Large intestine (tissue), 3 donors: ENCODE results near the gene NUP93. TPM values are rescaled to one million over a fixed set of nuclear protein-coding genes. Genes with fewer than 3 reads are reported as not detected.

Experiments used
- DNase-seq, 2 donors: peaks; one replicate each; pipeline versions ENCODE4 v3.0.0 to v3.0.0-alpha.2; 2013
- H3K27ac ChIP-seq: one replicate; pipeline ENCODE4 v1.5.1; 2013; ENCODE audit warnings: low read length
- H3K27me3 ChIP-seq: 2 replicates; pipeline ENCODE4 v1.6.1; 2013; ENCODE audit warnings: low read length; ENCODE audit not compliant: control insufficient read depth, insufficient read depth
- H3K36me3 ChIP-seq: 2 replicates; pipeline ENCODE4 v1.6.1; 2013; ENCODE audit warnings: low read length; ENCODE audit not compliant: control insufficient read depth, insufficient read depth
- H3K4me1 ChIP-seq: one replicate; pipeline ENCODE4 v1.6.1; 2013; ENCODE audit warnings: low read length; ENCODE audit not compliant: control insufficient read depth, insufficient read depth
- H3K4me3 ChIP-seq: one replicate; pipeline ENCODE4 v1.5.1; 2013; ENCODE audit warnings: low read length
- H3K9me3 ChIP-seq: one replicate; pipeline ENCODE4 v1.6.1; 2013; ENCODE audit warnings: mild to moderate bottlenecking, low read depth, low read length, moderate library complexity; ENCODE audit not compliant: control insufficient read depth
- whole genome bisulfite sequencing: methylation state at CpG from one replicate; pipeline ENCODE4 v1.1.5; 2013; ENCODE audit warnings: low lambda C conversion rate; ENCODE audit not compliant: insufficient coverage; 5-methylcytosine and 5-hydroxymethylcytosine counted together
- polyA plus RNA-seq: library from polyadenylated mRNA; unstranded; fragments of 120-200 nt; gene quantifications from one replicate; pipeline ENCODE4 v1.2.1, GENCODE V29; 2013

The NUP93 gene
- polyA plus RNA-seq, 1 donor, result 40.4 TPM

GRCh38 chr16:56856876-56857447 lies 127.0 kb downstream of the NUP93 start:
- WGBS, result no CpG with 5 or more reads among the region's 6 CpGs
- no peak overlapping the region for H3K4me3 ChIP-seq

GRCh38 chr16:56858374-56858773 lies 128.4 kb downstream of the NUP93 start:
- Histone ChIP-seq H3K27me3 (no peaks in the 10 kb centered on the region), H3K9me3 (no peaks in the 10 kb centered on the region), H3K4me1 (peaks cover 30% of the 10 kb centered on the region), H3K27ac (no peak overlapping the region), H3K4me3 (no peak overlapping the region), H3K36me3 (no peaks in the 10 kb centered on the region)
- WGBS, result no CpG with 5 or more reads among the region's 14 CpGs
- DNase-seq, result no peak

More at GRCh38 chr16:56856876-56857447, 127.0 kb downstream of the NUP93 start:
- DNase-seq, result peak; percentile 69 to 82
- Histone ChIP-seq H3K27me3 (no peaks in the 10 kb centered on the region), H3K4me1 (peaks cover 27% of the 10 kb centered on the region), H3K9me3 (no peaks in the 10 kb centered on the region), H3K27ac (peak overlapping the region; percentile 14), H3K36me3 (no peaks in the 10 kb centered on the region)

- Histone ChIP-seq H3K9me3 (no peaks in the 10 kb centered on the region), H3K36me3 (no peaks in the 10 kb centered on the region), H3K27me3 (no peaks in the 10 kb centered on the region), H3K27ac (no peak overlapping the region), H3K4me1 (peaks cover 30% of the 10 kb centered on the region), H3K4me3 (no peak overlapping the region)
- DNase-seq, result no peak
- no CpG with 5 or more reads among the region's 2 CpGs for WGBS
These were observed 129.7 kb downstream of the NUP93 start for GRCh38 chr16:56859636-56860035.

- H3K4me1 ChIP-seq, result peaks cover 30% of the 10 kb centered on the region
- DNase-seq, result no peak
- no peak overlapping the region for H3K27ac ChIP-seq
- no peaks in the 10 kb centered on the region for H3K27me3 ChIP-seq
- no peak overlapping the region for H3K4me3 ChIP-seq
- WGBS, result no CpG with 5 or more reads among the region's 9 CpGs
- H3K36me3 ChIP-seq, result no peaks in the 10 kb centered on the region
- no peaks in the 10 kb centered on the region for H3K9me3 ChIP-seq
These were observed 130.5 kb downstream of the NUP93 start for GRCh38 chr16:56860226-56861020.

- Histone ChIP-seq H3K27me3 (no peaks in the 10 kb centered on the region), H3K9me3 (no peaks in the 10 kb centered on the region), H3K4me3 (no peak overlapping the region), H3K4me1 (peaks cover 27% of the 10 kb centered on the region), H3K36me3 (no peaks in the 10 kb centered on the region), H3K27ac (no peak overlapping the region)
- WGBS, result no CpG with 5 or more reads among the region's 3 CpGs
- DNase-seq, result peak in 1 of 2 donors; percentile 43
These were observed 131.2 kb downstream of the NUP93 start for GRCh38 chr16:56861092-56861610.

- WGBS, result no CpG with 5 or more reads among the region's 8 CpGs
- Histone ChIP-seq H3K27me3 (no peaks in the 10 kb centered on the region), H3K9me3 (no peaks in the 10 kb centered on the region), H3K4me3 (no peak overlapping the region), H3K4me1 (peaks cover 24% of the 10 kb centered on the region), H3K27ac (no peak overlapping the region), H3K36me3 (no peaks in the 10 kb centered on the region)
- no peak for DNase-seq
These were observed 131.8 kb downstream of the NUP93 start for GRCh38 chr16:56861756-56862155.

- WGBS, result no CpG with 5 or more reads among the region's 5 CpGs
- DNase-seq, result no peak
- no peaks in the 10 kb centered on the region for H3K36me3 ChIP-seq
- no peak overlapping the region for H3K4me3 ChIP-seq
- no peak overlapping the region for H3K27ac ChIP-seq
- H3K9me3 ChIP-seq, result no peaks in the 10 kb centered on the region
- H3K4me1 ChIP-seq, result peaks cover 24% of the 10 kb centered on the region
- no peaks in the 10 kb centered on the region for H3K27me3 ChIP-seq
These were observed 132.8 kb downstream of the NUP93 start for GRCh38 chr16:56862776-56863175.

GRCh38 chr16:56864960-56865359 lies 135.0 kb downstream of the NUP93 start, which contains the start of gene SLC12A3:
TSS of gene SLC12A3 (plus strand) at chr16:56865207. CDS start at chr16:56865236, 29 bp downstream.
- no peaks in the 10 kb centered on the region for H3K36me3 ChIP-seq
- peaks cover 23% of the 10 kb centered on the region for H3K4me1 ChIP-seq
- DNase-seq, result no peak
- no peaks in the 10 kb centered on the region for H3K27me3 ChIP-seq
- H3K27ac ChIP-seq, result no peak within 1 kb of the TSS
- H3K9me3 ChIP-seq, result no peaks in the 10 kb centered on the region
- H3K4me3 ChIP-seq, result no peak within 1 kb of the TSS
- WGBS, result no CpG with 5 or more reads among the region's 12 CpGs

- H3K4me1 ChIP-seq, result peaks cover 18% of the 10 kb centered on the region
These were observed 135.6 kb downstream of the NUP93 start for GRCh38 chr16:56865394-56866062.

More at GRCh38 chr16:56865394-56866062, 135.6 kb downstream of the NUP93 start:
- H3K27me3 ChIP-seq, result no peaks in the 10 kb centered on the region
- DNase-seq, result no peak
- H3K9me3 ChIP-seq, result no peaks in the 10 kb centered on the region
- WGBS, result no CpG with 5 or more reads among the region's 13 CpGs
- no peaks in the 10 kb centered on the region for H3K36me3 ChIP-seq
- H3K4me3 ChIP-seq, result no peak overlapping the region
- H3K27ac ChIP-seq, result no peak overlapping the region
